ENCODE results near the gene CD109.

DNA sequence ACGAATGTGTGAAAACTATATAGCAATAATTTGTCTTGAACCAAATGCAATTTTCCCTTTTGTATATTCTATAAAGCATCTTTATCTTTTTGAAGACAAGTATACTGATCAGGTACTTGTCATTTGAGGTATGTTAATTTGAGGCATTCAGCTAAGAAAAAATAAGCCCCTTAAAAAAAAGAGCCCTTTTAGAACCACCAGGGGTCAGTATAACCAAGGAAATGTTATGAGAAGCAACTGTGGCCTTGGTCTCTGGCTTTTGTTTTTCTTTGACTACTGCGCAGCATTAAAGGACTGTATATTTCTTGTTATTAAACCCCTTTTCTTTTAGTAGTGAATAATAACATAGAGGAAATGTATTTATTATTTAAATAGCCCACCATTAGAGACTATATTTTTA, 43.1 kb downstream of the CD109 start:
- TF ChIP-seq, protein P1, sequence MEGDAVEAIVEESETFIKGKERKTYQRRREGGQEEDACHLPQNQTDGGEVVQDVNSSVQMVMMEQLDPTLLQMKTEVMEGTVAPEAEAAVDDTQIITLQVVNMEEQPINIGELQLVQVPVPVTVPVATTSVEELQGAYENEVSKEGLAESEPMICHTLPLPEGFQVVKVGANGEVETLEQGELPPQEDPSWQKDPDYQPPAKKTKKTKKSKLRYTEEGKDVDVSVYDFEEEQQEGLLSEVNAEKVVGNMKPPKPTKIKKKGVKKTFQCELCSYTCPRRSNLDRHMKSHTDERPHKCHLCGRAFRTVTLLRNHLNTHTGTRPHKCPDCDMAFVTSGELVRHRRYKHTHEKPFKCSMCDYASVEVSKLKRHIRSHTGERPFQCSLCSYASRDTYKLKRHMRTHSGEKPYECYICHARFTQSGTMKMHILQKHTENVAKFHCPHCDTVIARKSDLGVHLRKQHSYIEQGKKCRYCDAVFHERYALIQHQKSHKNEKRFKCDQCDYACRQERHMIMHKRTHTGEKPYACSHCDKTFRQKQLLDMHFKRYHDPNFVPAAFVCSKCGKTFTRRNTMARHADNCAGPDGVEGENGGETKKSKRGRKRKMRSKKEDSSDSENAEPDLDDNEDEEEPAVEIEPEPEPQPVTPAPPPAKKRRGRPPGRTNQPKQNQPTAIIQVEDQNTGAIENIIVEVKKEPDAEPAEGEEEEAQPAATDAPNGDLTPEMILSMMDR (conservative IDR thresholded peaks at IDR 0.05; ENCODE audit: low read depth, low read length), result peak; percentile 82
- TF ChIP-seq EZH2 (IDR thresholded peaks at IDR 0.05; ENCODE audit: borderline replicate concordance, low read depth, low read length, poor library complexity, severe bottlenecking), result no peak

Data from A673 (cell line).